Measurements from ENCODE around the gene BCHE.
A peak's percentile ranks its signal among the peaks of the same experiment; 100 is the strongest.

The BCHE gene

DNA sequence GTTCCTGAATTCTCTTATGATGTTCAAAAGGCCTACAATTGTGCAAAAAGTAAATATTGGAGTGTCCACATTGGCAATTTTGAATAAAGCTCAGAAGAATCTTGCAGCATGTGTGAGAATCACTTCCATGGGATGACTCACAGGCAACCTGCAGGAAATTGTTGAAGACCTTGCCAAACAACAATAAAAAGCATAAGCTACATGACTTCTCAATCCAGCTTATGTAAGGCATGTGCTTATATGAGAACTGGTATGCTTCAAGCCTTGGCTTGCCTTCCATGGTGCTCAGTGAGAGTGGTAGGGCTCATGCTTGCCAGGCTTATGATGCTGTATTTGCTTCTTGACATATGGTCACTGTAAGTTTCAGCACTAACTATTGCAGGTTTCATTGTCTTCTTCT, 18.4 kb upstream of the BCHE start:
- Histone ChIP-seq H3K4me1 (ENCODE audit: insufficient read depth, low read length) (no peaks in the 10 kb centered on the region), H3K27me3 (ENCODE audit: insufficient read depth, low read length, poor library complexity) (no peaks in the 10 kb centered on the region), H3K4me3 (ENCODE audit: low read depth in 1 of 2, low read length in 2 of 2) (no peak overlapping the region), H4K20me1 (ENCODE audit: insufficient read depth, low read length) (no peaks in the 10 kb centered on the region), H3K9ac (ENCODE audit: low read depth, low read length) (no peak overlapping the region), H3K4me2 (ENCODE audit: insufficient read depth, low read length) (no peak overlapping the region), H3K79me2 (ENCODE audit: insufficient read depth, low read length) (no peaks in the 10 kb centered on the region), H3K36me3 (ENCODE audit: insufficient read depth, low read length) (no peaks in the 10 kb centered on the region), H3K9me3 (ENCODE audit: insufficient read depth, low read length, severe bottlenecking) (no peaks in the 10 kb centered on the region), H2AFZ (ENCODE audit: low read depth, low read length) (no peak overlapping the region), H3K27ac (ENCODE audit: low read length) (no peak overlapping the region)
- no peak for ATAC-seq (ENCODE audit: insufficient read depth, low read depth)
- DNase-seq: no peak
- TF ChIP-seq, protein P1, sequence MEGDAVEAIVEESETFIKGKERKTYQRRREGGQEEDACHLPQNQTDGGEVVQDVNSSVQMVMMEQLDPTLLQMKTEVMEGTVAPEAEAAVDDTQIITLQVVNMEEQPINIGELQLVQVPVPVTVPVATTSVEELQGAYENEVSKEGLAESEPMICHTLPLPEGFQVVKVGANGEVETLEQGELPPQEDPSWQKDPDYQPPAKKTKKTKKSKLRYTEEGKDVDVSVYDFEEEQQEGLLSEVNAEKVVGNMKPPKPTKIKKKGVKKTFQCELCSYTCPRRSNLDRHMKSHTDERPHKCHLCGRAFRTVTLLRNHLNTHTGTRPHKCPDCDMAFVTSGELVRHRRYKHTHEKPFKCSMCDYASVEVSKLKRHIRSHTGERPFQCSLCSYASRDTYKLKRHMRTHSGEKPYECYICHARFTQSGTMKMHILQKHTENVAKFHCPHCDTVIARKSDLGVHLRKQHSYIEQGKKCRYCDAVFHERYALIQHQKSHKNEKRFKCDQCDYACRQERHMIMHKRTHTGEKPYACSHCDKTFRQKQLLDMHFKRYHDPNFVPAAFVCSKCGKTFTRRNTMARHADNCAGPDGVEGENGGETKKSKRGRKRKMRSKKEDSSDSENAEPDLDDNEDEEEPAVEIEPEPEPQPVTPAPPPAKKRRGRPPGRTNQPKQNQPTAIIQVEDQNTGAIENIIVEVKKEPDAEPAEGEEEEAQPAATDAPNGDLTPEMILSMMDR (IDR thresholded peaks at IDR 0.05; ENCODE audit: borderline replicate concordance, extremely low read depth, low read length, poor library complexity, severe bottlenecking): no peak

DNA sequence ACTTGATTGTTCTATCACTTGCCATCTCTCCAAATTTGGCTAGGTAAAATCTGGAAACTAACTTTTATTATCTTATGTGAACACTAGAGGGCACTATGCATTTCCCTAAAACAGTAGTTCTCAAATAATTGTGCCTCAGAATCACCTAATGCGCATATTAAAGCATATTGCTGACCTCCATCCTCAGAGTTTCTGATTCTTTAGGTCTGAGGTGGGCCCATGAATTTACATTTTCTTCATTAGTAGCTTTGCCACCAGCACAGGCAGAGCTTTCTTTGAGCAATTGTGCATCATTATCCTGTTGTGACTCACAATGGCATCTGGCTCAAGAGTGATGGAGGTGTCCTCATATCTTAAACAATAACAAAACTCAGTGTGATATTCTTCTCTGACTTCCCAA, 17.5 kb upstream of the BCHE start:
- no peak overlapping the region for H3K4me2 ChIP-seq (ENCODE audit: insufficient read depth, low read length)
- peak; percentile 33; the same call in 1 of the 3 replicates for ATAC-seq (ENCODE audit: insufficient read depth, low read depth)
- H2AFZ ChIP-seq (ENCODE audit: low read depth, low read length): no peak overlapping the region

GRCh38 chr3:165852711-165853110, 15.5 kb upstream of the BCHE start:
- H3K4me1 ChIP-seq (ENCODE audit: insufficient read depth, low read length): no peaks in the 10 kb centered on the region
- H3K27ac ChIP-seq (ENCODE audit: low read length): no peak overlapping the region
- H3K36me3 ChIP-seq (ENCODE audit: insufficient read depth, low read length): no peaks in the 10 kb centered on the region
- H2AFZ ChIP-seq (ENCODE audit: low read depth, low read length): no peak overlapping the region
- no peaks in the 10 kb centered on the region for H3K9me3 ChIP-seq (ENCODE audit: insufficient read depth, low read length, severe bottlenecking)
- no peak for DNase-seq
- no peak overlapping the region for H3K9ac ChIP-seq (ENCODE audit: low read depth, low read length)
- H3K4me2 ChIP-seq (ENCODE audit: insufficient read depth, low read length): no peak overlapping the region
- H3K27me3 ChIP-seq (ENCODE audit: insufficient read depth, low read length, poor library complexity): no peaks in the 10 kb centered on the region
- ATAC-seq (ENCODE audit: insufficient read depth, low read depth): no peak
- no peaks in the 10 kb centered on the region for H3K79me2 ChIP-seq (ENCODE audit: insufficient read depth, low read length)
- no peaks in the 10 kb centered on the region for H4K20me1 ChIP-seq (ENCODE audit: insufficient read depth, low read length)
- TF ChIP-seq EZH2 (IDR thresholded peaks at IDR 0.05; ENCODE audit: borderline replicate concordance, low read depth, low read length, severe bottlenecking): no peak
- TF ChIP-seq, protein P1 (IDR thresholded peaks at IDR 0.05; ENCODE audit: borderline replicate concordance, extremely low read depth, low read length, poor library complexity, severe bottlenecking): no peak
- H3K4me3 ChIP-seq (ENCODE audit: low read depth in 1 of 2, low read length in 2 of 2): no peak overlapping the region

More for the DNA sequence above, 17.5 kb upstream of the BCHE start:
- H3K9me3 ChIP-seq (ENCODE audit: insufficient read depth, low read length, severe bottlenecking): no peaks in the 10 kb centered on the region
- no peak overlapping the region for H3K4me3 ChIP-seq (ENCODE audit: low read depth in 1 of 2, low read length in 2 of 2)
- H3K9ac ChIP-seq (ENCODE audit: low read depth, low read length): no peak overlapping the region
- no peaks in the 10 kb centered on the region for H3K79me2 ChIP-seq (ENCODE audit: insufficient read depth, low read length)
- no peak for DNase-seq
- no peaks in the 10 kb centered on the region for H3K4me1 ChIP-seq (ENCODE audit: insufficient read depth, low read length)
- H3K27ac ChIP-seq (ENCODE audit: low read length): no peak overlapping the region
- no peaks in the 10 kb centered on the region for H3K36me3 ChIP-seq (ENCODE audit: insufficient read depth, low read length)
- no peaks in the 10 kb centered on the region for H3K27me3 ChIP-seq (ENCODE audit: insufficient read depth, low read length, poor library complexity)
- TF ChIP-seq, protein P1 (IDR thresholded peaks at IDR 0.05; ENCODE audit: borderline replicate concordance, extremely low read depth, low read length, poor library complexity, severe bottlenecking): peak; percentile 61
- TF ChIP-seq EZH2 (IDR thresholded peaks at IDR 0.05; ENCODE audit: borderline replicate concordance, low read depth, low read length, severe bottlenecking): no peak
- no peaks in the 10 kb centered on the region for H4K20me1 ChIP-seq (ENCODE audit: insufficient read depth, low read length)

- Histone ChIP-seq H3K4me2 (ENCODE audit: insufficient read depth, low read length) (no peak overlapping the region), H3K9me3 (ENCODE audit: insufficient read depth, low read length, severe bottlenecking) (no peaks in the 10 kb centered on the region), H3K9ac (ENCODE audit: low read depth, low read length) (no peak overlapping the region), H3K79me2 (ENCODE audit: insufficient read depth, low read length) (no peaks in the 10 kb centered on the region), H4K20me1 (ENCODE audit: insufficient read depth, low read length) (no peaks in the 10 kb centered on the region), H3K36me3 (ENCODE audit: insufficient read depth, low read length) (no peaks in the 10 kb centered on the region), H2AFZ (ENCODE audit: low read depth, low read length) (no peak overlapping the region), H3K4me3 (ENCODE audit: low read depth in 1 of 2, low read length in 2 of 2) (no peak overlapping the region), H3K27me3 (ENCODE audit: insufficient read depth, low read length, poor library complexity) (no peaks in the 10 kb centered on the region), H3K4me1 (ENCODE audit: insufficient read depth, low read length) (no peaks in the 10 kb centered on the region), H3K27ac (ENCODE audit: low read length) (no peak overlapping the region)
- ATAC-seq (ENCODE audit: insufficient read depth, low read depth) (no peak), DNase-seq (no peak)
- TF ChIP-seq, protein P1 (IDR thresholded peaks at IDR 0.05; ENCODE audit: borderline replicate concordance, extremely low read depth, low read length, poor library complexity, severe bottlenecking): no peak
- no peak for TF ChIP-seq EZH2 (IDR thresholded peaks at IDR 0.05; ENCODE audit: borderline replicate concordance, low read depth, low read length, severe bottlenecking)
Measured at GRCh38 chr3:165852191-165852590, 15.0 kb upstream of the BCHE start.
